Measurements from ENCODE around the gene KCTD1.

- no peak for TF ChIP-seq CTCF (conservative IDR thresholded peaks at IDR 0.05; ENCODE audit: low read length)
- no peak for TF ChIP-seq EZH2phosphoT487 (IDR thresholded peaks at IDR 0.05; ENCODE audit: borderline replicate concordance, low read depth, low read length)
Measured at GRCh38 chr18:26471826-26472225, 76.5 kb downstream of the KCTD1 start.

Measured in OCI-LY7 (cell line).